Lower lobe of right lung (tissue), 2 donors: ENCODE data around the gene BABAM2. TPM values are rescaled to one million over a fixed set of nuclear protein-coding genes. Genes with fewer than 3 reads are reported as not detected.

Source experiments
- ATAC-seq, 2 donors: fragments of 200-7000 bp; cut with Tn5 transposase; one replicate each; pipeline ENCODE4 v1.9.1; 2020 to 2022; ENCODE audit warnings: mild to moderate bottlenecking in 2 of 2, moderate library complexity in 2 of 2
- DNase-seq: peaks from one replicate; pipeline ENCODE4 v3.0.0-alpha.2; 2020
- H3K27ac ChIP-seq: fragments of 200-600 bp; one replicate; pipeline ENCODE4 v1.8.0; 2022
- H3K27me3 ChIP-seq: fragments of 200-600 bp; one replicate; pipeline ENCODE4 v1.8.0; 2022; ENCODE audit warnings: low read depth
- H3K36me3 ChIP-seq: fragments of 200-600 bp; one replicate; pipeline ENCODE4 v1.8.0; 2022; ENCODE audit warnings: mild to moderate bottlenecking
- H3K4me1 ChIP-seq: fragments of 200-600 bp; one replicate; pipeline ENCODE4 v1.8.0; 2022
- H3K4me3 ChIP-seq: fragments of 200-600 bp; one replicate; pipeline ENCODE4 v1.8.0; 2022; ENCODE audit warnings: mild to moderate bottlenecking
- H3K9me3 ChIP-seq: fragments of 200-600 bp; one replicate; pipeline ENCODE4 v1.8.0; 2022
- CTCF ChIP-seq: fragments of 200-600 bp; IDR thresholded peaks from one replicate; pipeline ENCODE4 v1.8.0; 2022; ENCODE audit warnings: antibody characterized with exemption, mild to moderate bottlenecking
- intact Hi-C: fragments of 100-400 bp; cut with DNase I; formaldehyde crosslinking; loops from one replicate; pipeline ENCODE4 v1.11.0; 2022
- total RNA-seq: library from RNA; stranded (reverse); fragmentation: NEBNext Ultra II Directional; extraction: Animal tissue kit (Norgen Biotek cat#: 25700); gene quantifications from one replicate; pipeline ENCODE4 v1.2.1, GENCODE V29; 2021
- donor health status: DM: no; HTN: yes; CAD: no; lungs with severe emphysema.

The BABAM2 gene
- total RNA-seq, 1 donor from 2014 or later = 39.5 TPM

GRCh38 chr2:28270456-28271152 is 380.1 kb downstream of the BABAM2 start:
- Histone ChIP-seq H3K27me3 (no peaks in the 10 kb centered on the region), H3K9me3 (no peaks in the 10 kb centered on the region), H3K4me1 (peaks cover 22% of the 10 kb centered on the region), H3K36me3 (no peaks in the 10 kb centered on the region), H3K27ac (no peak overlapping the region), H3K4me3 (no peak overlapping the region)
- intact Hi-C loops = no loop called here
- no peak for ATAC-seq
- no peak for DNase-seq
- no peak for TF ChIP-seq CTCF

- H3K9me3 ChIP-seq = no peaks in the 10 kb centered on the region
- no peak overlapping the region for H3K27ac ChIP-seq
- no peak for ATAC-seq
Measured at GRCh38 chr2:28271231-28271918, 380.8 kb downstream of the BABAM2 start.

GRCh38 chr2:28271919-28272250 is 381.4 kb downstream of the BABAM2 start:
- no peaks in the 10 kb centered on the region for H3K36me3 ChIP-seq
- H3K9me3 ChIP-seq = no peaks in the 10 kb centered on the region
- no peak overlapping the region for H3K27ac ChIP-seq
- H3K27me3 ChIP-seq = no peaks in the 10 kb centered on the region
- DNase-seq (no peak), ATAC-seq (no peak)
- no peak for TF ChIP-seq CTCF
- no peak overlapping the region for H3K4me3 ChIP-seq
- peaks cover 23% of the 10 kb centered on the region for H3K4me1 ChIP-seq
- intact Hi-C loops = no loop called here

More at GRCh38 chr2:28271231-28271918, 380.8 kb downstream of the BABAM2 start:
- Histone ChIP-seq H3K36me3 (no peaks in the 10 kb centered on the region), H3K4me3 (no peak overlapping the region), H3K4me1 (peaks cover 23% of the 10 kb centered on the region), H3K27me3 (no peaks in the 10 kb centered on the region)
- intact Hi-C loops = no loop called here
- TF ChIP-seq CTCF = no peak
- no peak for DNase-seq

GRCh38 chr2:28273751-28274150 is 383.2 kb downstream of the BABAM2 start:
- TF ChIP-seq CTCF = no peak
- no peaks in the 10 kb centered on the region for H3K36me3 ChIP-seq
- DNase-seq (no peak), ATAC-seq (no peak)
- peaks cover 23% of the 10 kb centered on the region for H3K4me1 ChIP-seq
- no peak overlapping the region for H3K4me3 ChIP-seq
- no peak overlapping the region for H3K27ac ChIP-seq
- intact Hi-C loops = no loop called here
- no peaks in the 10 kb centered on the region for H3K9me3 ChIP-seq
- no peaks in the 10 kb centered on the region for H3K27me3 ChIP-seq

GRCh38 chr2:28274911-28275685 is 384.6 kb downstream of the BABAM2 start:
- no peak for TF ChIP-seq CTCF
- H3K27me3 ChIP-seq = no peaks in the 10 kb centered on the region
- no peaks in the 10 kb centered on the region for H3K36me3 ChIP-seq
- H3K4me3 ChIP-seq = no peak overlapping the region
- intact Hi-C loops = no loop called here
- no peak for DNase-seq
- H3K4me1 ChIP-seq = peaks cover 15% of the 10 kb centered on the region
- no peak overlapping the region for H3K27ac ChIP-seq
- ATAC-seq = peak; percentile 8 to 45
- H3K9me3 ChIP-seq = no peaks in the 10 kb centered on the region
